Measurements from ENCODE around the gene PPP1R2C.

Gene PPP1R2C

GRCh38 chrX:42809569-42809968 is 31.6 kb upstream of the PPP1R2C start:
- no peak for TF ChIP-seq CTCF (IDR thresholded peaks at IDR 0.05; ENCODE audit: low read depth, low read length, missing control alignments)

GRCh38 chrX:42807393-42807792 is 29.4 kb upstream of the PPP1R2C start:
- no peak for DNase-seq (ENCODE audit: extremely low read depth, low read depth)
- TF ChIP-seq CTCF (IDR thresholded peaks at IDR 0.05; ENCODE audit: low read depth, low read length, missing control alignments): no peak

More at GRCh38 chrX:42809569-42809968, 31.6 kb upstream of the PPP1R2C start:
- H3K4me3 ChIP-seq (replicated peaks; ENCODE audit: low read depth, low read length): no peak overlapping the region
- no peak for DNase-seq (ENCODE audit: extremely low read depth, low read depth)

GRCh38 chrX:42804524-42804923 is 26.6 kb upstream of the PPP1R2C start:
- no peak overlapping the region for H3K4me3 ChIP-seq (replicated peaks; ENCODE audit: low read depth, low read length)
- DNase-seq (ENCODE audit: extremely low read depth, low read depth): no peak
- TF ChIP-seq CTCF (IDR thresholded peaks at IDR 0.05; ENCODE audit: low read depth, low read length, missing control alignments): no peak

More at GRCh38 chrX:42807393-42807792, 29.4 kb upstream of the PPP1R2C start:
- H3K4me3 ChIP-seq (replicated peaks; ENCODE audit: low read depth, low read length): no peak overlapping the region

- no peak for TF ChIP-seq CTCF (IDR thresholded peaks at IDR 0.05; ENCODE audit: low read depth, low read length, missing control alignments)
- no peak for DNase-seq (ENCODE audit: extremely low read depth, low read depth)
- no peak overlapping the region for H3K4me3 ChIP-seq (replicated peaks; ENCODE audit: low read depth, low read length)
Observed at GRCh38 chrX:42803320-42803719, 25.4 kb upstream of the PPP1R2C start.

GRCh38 chrX:42797651-42798269 is 19.8 kb upstream of the PPP1R2C start:
- H3K4me3 ChIP-seq (replicated peaks; ENCODE audit: low read depth, low read length): no peak overlapping the region
- no peak for TF ChIP-seq CTCF (IDR thresholded peaks at IDR 0.05; ENCODE audit: low read depth, low read length, missing control alignments)
- peak; percentile 1 for DNase-seq (ENCODE audit: extremely low read depth, low read depth)

GRCh38 chrX:42783451-42783850 is 5.5 kb upstream of the PPP1R2C start:
- TF ChIP-seq CTCF (IDR thresholded peaks at IDR 0.05; ENCODE audit: low read depth, low read length, missing control alignments): no peak
- DNase-seq (ENCODE audit: extremely low read depth, low read depth): no peak
- H3K4me3 ChIP-seq (replicated peaks; ENCODE audit: low read depth, low read length): no peak overlapping the region

- no peak for DNase-seq (ENCODE audit: extremely low read depth, low read depth)
- no peak overlapping the region for H3K4me3 ChIP-seq (replicated peaks; ENCODE audit: low read depth, low read length)
- no peak for TF ChIP-seq CTCF (IDR thresholded peaks at IDR 0.05; ENCODE audit: low read depth, low read length, missing control alignments)
Observed at GRCh38 chrX:42776195-42776594, 1.8 kb downstream of the PPP1R2C start.
